Lung microvascular endothelial cell (primary cell): Measurements from ENCODE around the gene ZFHX3. TPM values are rescaled to one million over a fixed set of nuclear protein-coding genes. Genes with fewer than 3 reads are reported as not detected.

Experiments used
- DNase-seq, 2 donors: peaks; one replicate each; pipeline versions ENCODE4 v3.0.0 to v3.0.0-alpha.2; 2010; ENCODE audit warnings: low read depth in 2 of 2
- total RNA-seq: library from RNA; depleted of rRNA; stranded (reverse); fragments of >200 nt; gene quantifications from 2 replicates; pipeline ENCODE4 v1.2.1, GENCODE V29; 2014

The ZFHX3 gene
- total RNA-seq, 1 donor from 2014 or later = 7.9 TPM

- no peak for DNase-seq
Measured at GRCh38 chr16:72878301-72879269, 169.3 kb downstream of the ZFHX3 start.

- peak; percentile 41 to 93 for DNase-seq
Measured at GRCh38 chr16:72877374-72878028, 170.4 kb downstream of the ZFHX3 start.

GRCh38 chr16:72876981-72877373 is 171.0 kb downstream of the ZFHX3 start:
- no peak for DNase-seq

DNA sequence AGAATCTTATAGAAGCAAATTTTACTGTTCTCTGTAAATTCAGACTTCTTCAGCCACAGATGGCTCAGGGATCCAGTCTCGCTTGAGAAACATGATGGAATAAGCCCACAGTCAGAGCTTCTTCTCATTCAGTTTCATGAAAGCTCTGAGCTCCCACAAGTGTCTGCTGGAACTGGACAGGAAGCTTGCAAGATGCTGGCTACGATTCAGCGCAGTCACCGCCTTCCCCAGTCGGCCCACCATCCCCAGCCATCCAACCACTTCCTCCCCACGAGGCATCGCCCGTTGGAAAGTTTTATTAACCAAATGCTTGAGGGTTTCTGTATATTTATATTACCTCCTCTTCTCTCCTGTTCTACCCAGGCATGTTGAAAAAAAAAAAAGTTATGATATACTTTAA is 171.7 kb downstream of the ZFHX3 start:
- peak; percentile 14 to 89 for DNase-seq

DNA sequence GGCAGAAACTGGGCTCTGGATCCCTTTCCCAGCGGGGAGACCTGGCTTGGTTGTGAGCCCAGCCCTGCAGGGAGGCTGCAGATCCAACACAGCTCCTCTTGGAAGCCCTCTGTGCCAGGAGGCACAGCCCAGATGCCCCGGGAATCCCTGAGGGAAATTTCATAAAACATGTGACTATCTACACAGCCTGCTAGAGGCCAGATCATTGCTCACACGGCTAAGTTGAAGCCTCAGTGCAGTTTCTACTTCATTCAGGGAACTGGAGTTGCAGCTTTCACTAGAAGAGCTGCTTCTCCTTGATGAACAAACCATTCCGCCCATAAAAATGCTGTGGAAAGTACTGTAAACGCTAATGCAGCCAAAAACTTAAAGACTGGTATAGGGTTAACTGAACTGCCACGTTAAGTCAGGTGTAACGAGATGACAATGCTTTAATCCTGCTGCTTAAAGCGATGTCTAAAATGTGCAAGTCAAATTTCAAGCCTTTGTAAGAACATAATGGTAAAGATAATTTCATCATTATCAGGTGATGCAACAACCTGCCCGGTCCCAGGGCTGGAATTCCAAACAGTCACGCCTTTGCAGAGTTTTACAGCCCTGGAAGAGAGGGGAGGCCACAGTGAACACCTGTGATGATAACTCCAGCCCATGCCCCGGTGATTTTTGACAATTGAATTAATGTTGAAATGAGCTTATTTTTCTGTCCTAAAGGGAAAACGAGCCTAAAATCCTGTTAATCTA is 172.5 kb downstream of the ZFHX3 start:
- DNase-seq = no peak

DNA sequence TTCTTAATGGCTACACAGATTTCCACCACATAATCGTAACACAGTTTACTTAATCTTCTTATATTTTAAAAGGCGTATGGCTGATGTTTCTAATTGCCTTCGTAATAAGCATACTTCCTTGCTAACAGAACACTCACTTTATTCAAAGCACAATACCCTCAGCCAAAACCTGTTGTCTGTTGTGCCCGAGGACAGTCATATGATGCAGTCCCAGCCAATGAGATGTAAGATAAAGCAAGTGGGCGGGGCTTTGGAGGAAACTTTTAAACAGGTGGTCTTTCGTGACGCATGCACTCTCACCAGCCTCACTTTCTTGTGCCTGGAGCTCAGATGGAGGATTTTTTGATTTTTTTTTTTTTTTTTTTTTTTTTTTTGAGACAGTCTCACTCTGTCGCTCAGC is 174.1 kb downstream of the ZFHX3 start:
- no peak for DNase-seq

DNA sequence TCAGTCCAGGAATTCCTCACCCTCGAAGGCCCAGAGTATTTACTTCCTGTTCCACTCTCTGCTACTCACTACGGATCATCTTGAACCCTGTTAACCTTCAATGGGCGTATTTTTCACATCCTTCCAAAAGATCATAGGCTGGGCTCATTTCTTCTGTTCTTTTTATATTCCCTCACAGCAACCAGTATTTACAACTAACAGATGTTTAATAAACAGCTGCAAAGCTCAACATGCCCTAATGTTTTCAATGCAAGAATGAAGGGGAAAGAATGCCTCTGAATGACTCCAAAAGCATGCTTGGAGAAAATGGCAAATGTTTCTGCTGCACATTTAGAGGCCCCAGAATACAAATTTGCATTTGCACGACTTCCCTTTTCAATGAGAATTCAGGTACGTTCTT is 174.9 kb downstream of the ZFHX3 start:
- DNase-seq = no peak

GRCh38 chr16:72865835-72866234 is 182.1 kb downstream of the ZFHX3 start:
- no peak for DNase-seq

GRCh38 chr16:72865258-72865657 is 182.7 kb downstream of the ZFHX3 start:
- no peak for DNase-seq

- DNase-seq = no peak
Measured at GRCh38 chr16:72864130-72864833, 183.6 kb downstream of the ZFHX3 start.

DNA sequence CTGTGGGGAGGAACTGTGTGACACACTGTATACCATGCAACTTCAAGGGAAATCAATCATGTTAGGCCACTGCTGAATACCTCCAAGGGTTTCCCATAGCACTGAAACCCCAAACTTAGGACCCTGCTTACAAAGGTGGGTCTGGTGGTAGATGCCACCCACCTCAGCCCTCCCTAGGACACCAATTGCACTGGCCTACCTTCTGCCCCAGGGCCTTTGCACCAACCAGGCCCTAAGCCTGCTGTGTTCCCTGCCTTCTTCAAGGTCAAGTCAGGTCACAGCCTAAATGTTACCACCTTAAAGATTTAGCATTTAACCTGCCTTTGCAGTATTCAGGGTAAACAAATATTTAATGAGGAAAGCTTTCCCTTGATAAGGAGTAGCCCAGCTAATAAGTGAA is 185.8 kb downstream of the ZFHX3 start:
- no peak for DNase-seq

DNA sequence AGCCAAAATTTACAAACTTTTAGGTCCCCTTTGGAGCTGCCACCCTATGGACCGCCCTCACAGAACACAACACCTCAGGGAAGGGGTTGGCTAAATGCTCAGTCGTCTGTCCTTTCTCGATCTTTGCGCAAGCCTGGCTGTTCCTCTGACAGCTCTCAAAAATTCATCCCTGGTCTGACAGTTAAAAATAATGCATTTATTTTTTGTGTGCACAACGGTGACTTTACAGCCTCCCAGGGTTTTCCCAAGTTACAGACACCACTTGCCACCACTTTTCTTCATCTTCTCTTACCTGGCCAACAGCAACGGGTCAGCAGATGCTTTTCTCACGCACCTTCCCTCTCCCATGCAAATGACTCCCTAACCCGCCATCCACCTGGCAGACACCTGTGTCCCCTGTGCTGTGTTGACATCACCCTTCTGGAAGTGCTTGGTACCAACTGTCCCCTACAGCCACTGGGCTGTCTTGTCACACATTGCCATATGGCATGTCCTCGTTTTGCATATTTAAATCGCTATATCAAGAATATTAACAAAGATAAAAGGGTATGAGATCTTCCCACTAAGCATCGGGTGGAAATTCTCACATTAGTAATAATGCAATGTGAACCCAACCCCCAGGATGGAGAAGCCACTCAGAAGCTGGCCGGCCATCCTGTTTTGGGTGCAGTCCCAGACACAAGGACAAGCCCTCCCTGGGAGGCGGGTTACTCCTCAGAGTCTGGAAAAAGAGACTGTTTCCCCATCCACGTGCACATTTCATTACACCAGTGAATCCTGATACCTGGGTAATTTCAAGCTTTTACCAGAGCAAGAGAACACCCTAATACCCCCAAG is 187.0 kb downstream of the ZFHX3 start:
- DNase-seq = no peak

- DNase-seq = no peak
Measured at GRCh38 chr16:72859581-72859980, 188.3 kb downstream of the ZFHX3 start.

DNA sequence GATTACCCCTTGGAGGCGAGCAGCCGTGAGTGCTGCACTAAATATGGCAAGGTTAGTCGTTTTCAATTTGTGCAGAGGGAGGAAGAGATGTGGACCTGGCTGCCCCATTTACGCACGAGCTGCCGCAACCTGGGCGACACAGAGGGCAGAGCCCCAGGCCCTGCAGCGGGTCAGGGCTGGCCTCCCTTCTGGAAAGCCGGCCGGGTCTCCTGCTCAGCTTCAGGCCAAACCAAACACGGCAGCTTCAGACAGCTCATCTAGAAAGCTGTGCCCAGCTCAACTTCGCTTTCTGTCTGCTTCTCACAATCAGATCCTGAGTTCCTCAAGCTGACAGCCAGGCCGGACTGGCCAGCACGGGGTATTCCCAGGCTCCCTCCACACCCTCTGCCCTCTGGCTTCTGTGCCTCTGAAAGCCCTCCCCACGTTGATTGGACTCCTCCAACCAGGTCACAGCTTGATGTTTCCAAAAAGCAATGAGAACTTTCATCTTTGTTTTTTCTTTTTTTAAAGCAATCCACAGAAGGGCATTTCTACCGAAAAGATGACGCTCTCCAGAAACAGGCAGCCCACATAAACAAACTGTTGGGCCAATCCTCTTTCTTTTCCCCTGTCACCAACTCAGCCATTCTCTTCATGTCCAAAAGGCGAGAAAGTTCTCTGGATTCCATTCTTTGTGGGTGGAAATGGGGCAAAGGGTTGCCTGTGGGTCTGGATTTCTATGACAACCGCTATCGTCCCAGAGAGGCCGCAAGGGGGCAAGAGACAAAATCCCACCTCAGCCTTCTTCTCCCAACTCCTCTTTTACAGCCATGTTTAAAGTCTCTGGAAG is 189.0 kb downstream of the ZFHX3 start:
- DNase-seq = no peak

GRCh38 chr16:72857834-72858664 is 189.9 kb downstream of the ZFHX3 start:
- no peak for DNase-seq

- peak; percentile 40 to 48 for DNase-seq
Measured at GRCh38 chr16:72856797-72857196, 191.1 kb downstream of the ZFHX3 start.

DNA sequence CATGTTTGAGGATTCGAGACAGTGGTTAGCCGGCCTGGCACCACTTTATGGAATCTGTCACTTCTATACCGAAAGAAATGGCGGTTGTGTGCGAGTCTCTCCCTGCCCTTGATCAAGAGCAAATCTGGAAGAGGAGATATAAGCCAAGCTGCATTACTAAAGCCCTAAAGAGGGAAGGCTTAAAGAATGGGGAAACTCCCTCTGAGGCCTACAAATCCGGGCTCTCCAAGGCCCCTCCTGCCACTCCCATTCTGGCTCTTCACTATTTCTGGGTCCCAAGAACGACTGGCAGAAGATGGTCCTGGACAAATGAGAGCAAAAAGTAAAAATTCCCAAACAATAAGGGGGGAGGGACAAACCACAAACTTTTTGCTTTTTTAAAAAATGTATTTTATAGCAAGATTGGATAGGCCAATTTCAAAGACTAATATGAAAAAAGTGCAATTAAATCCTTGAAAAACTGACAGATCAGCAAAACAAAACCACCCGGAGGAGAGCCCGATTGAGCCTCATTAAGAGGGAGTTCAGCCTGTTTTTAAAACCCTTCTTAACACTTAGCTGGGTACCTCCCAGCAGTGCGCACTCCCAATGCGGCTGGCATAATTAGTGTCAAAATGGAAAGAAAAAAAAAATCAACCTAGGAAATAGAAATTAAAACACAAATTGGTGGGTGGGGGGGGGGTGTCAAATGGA is 193.5 kb downstream of the ZFHX3 start:
- DNase-seq = no peak
